ENCODE results near the gene OR5AN1.
"Not testable (repeated sequence)": the region's sequence is repeated elsewhere in the genome, so short reads cannot be mapped to it uniquely, and the experiment has no call there.

The OR5AN1 gene

GRCh38 chr11:59358595-59358994 is at the start of gene OR5AN1:
Gene OR5AN1, plus strand, starts transcription at chr11:59358895. Its CDS starts 5,564 bp downstream, at chr11:59364459.
- DNase-seq = no peak

- no peak for DNase-seq
These were observed 23.7 kb upstream of the OR5AN1 start for GRCh38 chr11:59335001-59335400.

GRCh38 chr11:59336176-59336575 is 22.5 kb upstream of the OR5AN1 start:
- no peak for DNase-seq

GRCh38 chr11:59336931-59337330 is 21.8 kb upstream of the OR5AN1 start:
- no peak for DNase-seq

GRCh38 chr11:59349657-59350056 is 9.0 kb upstream of the OR5AN1 start:
- not testable (repeated sequence) for DNase-seq

- no peak for DNase-seq
These were observed 3.5 kb upstream of the OR5AN1 start for GRCh38 chr11:59355226-59355625.

GRCh38 chr11:59356561-59356960 is 2.1 kb upstream of the OR5AN1 start:
- no peak for DNase-seq

GRCh38 chr11:59358020-59358419 is 675 bp upstream of the OR5AN1 start:
- no peak for DNase-seq

GRCh38 chr11:59365232-59366018 is 6.7 kb downstream of the OR5AN1 start:
- DNase-seq = no peak

GRCh38 chr11:59368238-59369022 is 9.7 kb downstream of the OR5AN1 start:
- no peak for DNase-seq

- DNase-seq = not testable (repeated sequence)
These were observed 13.6 kb downstream of the OR5AN1 start for GRCh38 chr11:59372324-59372723.

GRCh38 chr11:59380263-59381059 is 21.8 kb downstream of the OR5AN1 start:
- no peak for DNase-seq

- DNase-seq = no peak
These were observed 35.5 kb downstream of the OR5AN1 start for GRCh38 chr11:59394186-59394585.

- DNase-seq = no peak
These were observed 42.0 kb downstream of the OR5AN1 start for GRCh38 chr11:59400461-59401261.

- DNase-seq = no peak
These were observed 42.5 kb downstream of the OR5AN1 start for GRCh38 chr11:59401262-59401552.

GRCh38 chr11:59403546-59403945 is 44.9 kb downstream of the OR5AN1 start:
- DNase-seq = no peak

GRCh38 chr11:59413646-59414045 is 55.0 kb downstream of the OR5AN1 start:
- DNase-seq = no peak

GRCh38 chr11:59415111-59415510 is 56.4 kb downstream of the OR5AN1 start:
- no peak for DNase-seq

- no peak for DNase-seq
These were observed 57.9 kb downstream of the OR5AN1 start for GRCh38 chr11:59416613-59417012.

GRCh38 chr11:59417023-59417422 is 58.3 kb downstream of the OR5AN1 start:
- DNase-seq = no peak

GRCh38 chr11:59418156-59418555 is 59.5 kb downstream of the OR5AN1 start:
- no peak for DNase-seq

Measured in NCI-H1417 (cell line).